Endothelial cell of umbilical vein (primary cell): ENCODE measurements around the gene ADAMTS14. TPM values are rescaled to one million over a fixed set of nuclear protein-coding genes. Genes with fewer than 3 reads are reported as not detected.
"Not testable (repeated sequence)": the region's sequence is repeated elsewhere in the genome, so short reads cannot be mapped to it uniquely, and the experiment has no call there.

Experiments used
- BruUV-seq: library from RNA; stranded (reverse); fragments of 400-500 nt; replicated peaks from 2 replicates; lab custom pipeline; 2021; lab: Mats Ljungman, UMichigan
- CTCF ChIA-PET: fragments of 300-600, 350-600 bp; sonication (Branson Sonifier 250); formaldehyde crosslinking; loops from one replicate; lab custom pipeline; 2021; ENCODE audit warnings: antibody characterized with exemption, inconsistent platforms; lab: Charles Lee
- POLR2A ChIA-PET: fragments of 300-600, 350-600 bp; sonication (Branson Sonifier 250); formaldehyde crosslinking; loops from one replicate; lab custom pipeline; 2021; ENCODE audit warnings: antibody characterized with exemption, inconsistent platforms; lab: Charles Lee
- DNase-seq: peaks from one replicate; pipeline ENCODE4 v3.0.0-alpha.2; 2011; ENCODE audit warnings: low read depth, low spot score
- FAIRE-seq: peaks from 2 replicates; lab custom pipeline; 2011; peaks lifted over from hg19 to GRCh38; lab: Jason Lieb, UNC
- H2AFZ ChIP-seq: 2 replicates; pipeline ENCODE4 v1.6.0; 2012; ENCODE audit warnings: low read depth, low read length, control low read depth, inconsistent platforms
- H3K27ac ChIP-seq: 2 replicates; pipeline ENCODE4 v1.5.1; 2011; ENCODE audit warnings: low read depth, mild to moderate bottlenecking, control low read depth, low read length, moderate library complexity; ENCODE audit not compliant: insufficient read depth
- H3K27me3 ChIP-seq, 2 experiments: 2 replicates each; pipeline versions ENCODE4 v1.6.0 to v1.6.1; 2011; ENCODE audit warnings: low read length in 2 of 2, mixed read lengths in 1 of 2; ENCODE audit not compliant: control insufficient read depth in 2 of 2, insufficient read depth in 2 of 2
- H3K36me3 ChIP-seq, 2 experiments: 2 replicates in 1 of 2; 3 replicates in 1 of 2; pipeline ENCODE4 v1.5.1; 2011; ENCODE audit warnings: low read length in 2 of 2, mild to moderate bottlenecking in 1 of 2, moderate library complexity in 1 of 2; ENCODE audit not compliant: control insufficient read depth in 2 of 2, insufficient read depth in 2 of 2; ENCODE audit errors: extremely low read depth in 1 of 2
- H3K4me1 ChIP-seq: 3 replicates; pipeline ENCODE4 v1.5.1; 2011; ENCODE audit warnings: mild to moderate bottlenecking, low read length; ENCODE audit not compliant: control insufficient read depth, insufficient read depth; ENCODE audit errors: extremely low read depth
- H3K4me2 ChIP-seq: 2 replicates; pipeline ENCODE4 v1.6.1; 2011; ENCODE audit warnings: low read length, control low read depth, mixed read lengths; ENCODE audit not compliant: insufficient read depth
- H3K4me3 ChIP-seq, 3 experiments: fragments of 200-600 bp in 1 of 3; sonication (generic), shearing (Covaris generic) in 1 of 3; replicated peaks in 1 of 3; 2 replicates each; pipeline ENCODE4 v1.5.1; 2011 to 2016; ENCODE audit warnings: control low read depth in 3 of 3, low read length in 3 of 3, mild to moderate bottlenecking in 2 of 3, inconsistent platforms in 1 of 3, low read depth in 1 of 3, moderate library complexity in 1 of 3; ENCODE audit not compliant: insufficient read depth in 1 of 3
- H3K79me2 ChIP-seq: 2 replicates; pipeline ENCODE4 v1.6.0; 2012; ENCODE audit warnings: low read length, inconsistent platforms; ENCODE audit not compliant: control insufficient read depth, insufficient read depth
- H3K9ac ChIP-seq: replicated peaks from 2 replicates; pipeline ENCODE3; 2011; ENCODE audit warnings: low read length, control low read depth; ENCODE audit not compliant: insufficient read depth; ENCODE audit errors: extremely low read depth
- H3K9me1 ChIP-seq: replicated peaks from 3 replicates; pipeline ENCODE4 v1.6.0; 2011; ENCODE audit warnings: mild to moderate bottlenecking, low read length; ENCODE audit not compliant: control insufficient read depth, insufficient read depth; ENCODE audit errors: extremely low read depth
- H3K9me3 ChIP-seq: replicated peaks from 2 replicates; pipeline ENCODE4 v1.5.1; 2012; ENCODE audit warnings: low read length, inconsistent platforms; ENCODE audit not compliant: control insufficient read depth, insufficient read depth
- H4K20me1 ChIP-seq: replicated peaks from 2 replicates; pipeline ENCODE3; 2011; ENCODE audit warnings: mild to moderate bottlenecking, low read length; ENCODE audit not compliant: control insufficient read depth, insufficient read depth; ENCODE audit errors: extremely low read depth
- EZH2 ChIP-seq: IDR thresholded peaks from 2 replicates; pipeline ENCODE4 v1.6.1; 2012; ENCODE audit warnings: borderline replicate concordance, low read depth, mild to moderate bottlenecking, moderate library complexity, low read length, inconsistent platforms; ENCODE audit not compliant: severe bottlenecking
- FOS ChIP-seq: IDR thresholded peaks from 2 replicates; pipeline ENCODE4 v1.6.1; 2011; ENCODE audit warnings: mild to moderate bottlenecking, low read length, moderate library complexity, borderline replicate concordance; ENCODE audit not compliant: insufficient read depth
- GATA2 ChIP-seq: IDR thresholded peaks from 2 replicates; pipeline ENCODE4 v1.7.0; 2011; ENCODE audit warnings: low read depth, mild to moderate bottlenecking, moderate library complexity, mixed read lengths, low read length; ENCODE audit not compliant: insufficient read length, insufficient read depth
- JUN ChIP-seq: IDR thresholded peaks from 2 replicates; pipeline ENCODE4 v1.6.1; 2011; ENCODE audit warnings: borderline replicate concordance, low read depth; ENCODE audit not compliant: insufficient read length, insufficient read depth
- MAX ChIP-seq: IDR thresholded peaks from 2 replicates; pipeline ENCODE4 v1.6.1; 2011; ENCODE audit not compliant: insufficient read depth, insufficient read length
- MYC ChIP-seq: IDR thresholded peaks from one replicate; pipeline ENCODE4 v1.6.1; 2011; ENCODE audit warnings: mild to moderate bottlenecking, low read depth, low read length
- POLR2A ChIP-seq: IDR thresholded peaks from 2 replicates; pipeline ENCODE4 v1.6.1; 2012; ENCODE audit warnings: low read depth, mild to moderate bottlenecking, control low read depth, low read length
- POLR2AphosphoS5 ChIP-seq: IDR thresholded peaks from 2 replicates; pipeline ENCODE4 v1.6.1; 2012; ENCODE audit warnings: low read depth, mild to moderate bottlenecking, control low read depth, low read length, moderate library complexity; ENCODE audit not compliant: insufficient read depth
- dilution Hi-C: fragments of 300-500 bp; cut with MboI; formaldehyde crosslinking; loops from one replicate; pipeline ENCODE4 v1.15.0; 2019; ENCODE audit warnings: low sequenced_read_pairs; ENCODE audit not compliant: extremely low pct_ligation_motif_present
- intact Hi-C: fragments of 100-400 bp; cut with micrococcal nuclease; formaldehyde crosslinking; loops from one replicate; pipeline ENCODE4 v1.10.0; 2022
- polyA plus RNA-seq, 4 experiments: library from polyadenylated mRNA; depleted of rRNA in 3 of 4; stranded (reverse) in 3 of 4; unstranded in 1 of 4; fragments of >200 nt; gene quantifications; 2 replicates each; pipeline versions ENCODE4 v1.2.1 to v1.2.3, GENCODE V29; 2011 to 2012; ENCODE audit warnings: missing spikeins in 1 of 4
- total RNA-seq: library from RNA; stranded (reverse); gene quantifications from 2 replicates; pipeline ENCODE4 v1.2.3, GENCODE V29; 2021
- TF ChIP-seq, protein P1 (sequence below), 2 donors: IDR thresholded peaks; 1 replicate in 1 of 2; 2 replicates in 1 of 2; pipeline ENCODE4 v1.5.1; 2011; ENCODE audit warnings: low read length in 2 of 2, mild to moderate bottlenecking in 2 of 2, moderate library complexity in 2 of 2, control low read depth in 1 of 2, inconsistent platforms in 1 of 2, low read depth in 1 of 2; ENCODE audit not compliant: insufficient read depth in 1 of 2; ENCODE audit errors: extremely low read depth in 1 of 2

The ADAMTS14 gene
- total and polyA plus RNA-seq, 2 donors (not counting 3 experiments of a cell fraction or from before 2014, with no cell fraction given), result not detected

DNA sequence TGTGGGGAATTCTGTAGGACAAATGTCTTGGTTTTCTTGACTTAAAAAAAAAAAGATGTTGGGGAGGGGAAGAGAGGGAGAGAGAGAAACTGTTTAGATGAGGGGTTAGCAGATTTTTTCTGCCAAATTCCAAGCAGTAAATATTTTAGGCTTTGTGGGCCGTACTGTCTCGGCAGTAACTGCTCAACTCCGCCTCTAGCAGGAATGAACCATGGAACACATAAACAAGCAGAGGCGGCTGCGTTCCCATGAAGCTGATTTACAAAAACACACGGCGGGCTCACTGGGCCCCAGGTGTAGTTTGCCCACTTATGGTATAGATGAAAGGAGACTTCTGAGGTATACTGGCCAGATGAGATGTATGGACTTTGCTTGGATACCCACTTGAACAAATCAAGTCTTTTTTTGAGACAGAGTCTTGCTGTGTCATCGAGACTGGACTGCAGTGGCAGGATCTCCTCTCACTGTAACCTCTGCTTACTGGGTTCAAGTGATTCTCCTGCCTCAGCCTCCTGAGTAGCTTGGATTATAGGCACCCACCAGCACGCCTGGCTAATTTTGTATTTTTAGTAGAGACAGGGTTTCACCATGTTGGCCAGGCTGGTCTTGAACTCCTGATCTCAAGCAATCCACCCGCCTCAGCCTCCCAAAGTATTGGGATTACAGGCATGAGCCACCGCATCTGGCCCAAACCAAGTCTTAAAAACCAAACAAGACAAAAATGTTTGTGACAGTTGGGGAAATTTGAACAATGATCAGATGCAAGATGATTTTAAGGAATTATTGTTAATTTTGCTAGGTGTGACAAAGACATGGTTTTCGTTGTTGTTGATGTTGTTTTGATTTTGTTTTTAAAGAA is 9.7 kb upstream of the ADAMTS14 start:
- FAIRE-seq, result no peak
- no peak overlapping the region for H3K4me2 ChIP-seq
- H3K79me2 ChIP-seq, result no peaks in the 10 kb centered on the region
- no peak overlapping the region for H3K9ac ChIP-seq
- H3K9me3 ChIP-seq, result no peaks in the 10 kb centered on the region
- no peaks in the 10 kb centered on the region for H3K4me1 ChIP-seq
- ChIA-PET POLR2A (no interaction called here), CTCF (no interaction called here)
- intact Hi-C loops (no loop called here), dilution Hi-C loops (no loop called here)
- H3K27ac ChIP-seq, result no peak overlapping the region
- H4K20me1 ChIP-seq, result no peaks in the 10 kb centered on the region
- H3K36me3 ChIP-seq, result no peaks in the 10 kb centered on the region
- H3K27me3 ChIP-seq, result peaks cover 7% of the 10 kb centered on the region in 2 experiments
- TF ChIP-seq FOS (no peak), MYC (no peak), GATA2 (no peak), JUN (no peak), POLR2A (no peak), EZH2 (no peak), MAX (no peak), POLR2AphosphoS5 (no peak)
- TF ChIP-seq, protein P1, sequence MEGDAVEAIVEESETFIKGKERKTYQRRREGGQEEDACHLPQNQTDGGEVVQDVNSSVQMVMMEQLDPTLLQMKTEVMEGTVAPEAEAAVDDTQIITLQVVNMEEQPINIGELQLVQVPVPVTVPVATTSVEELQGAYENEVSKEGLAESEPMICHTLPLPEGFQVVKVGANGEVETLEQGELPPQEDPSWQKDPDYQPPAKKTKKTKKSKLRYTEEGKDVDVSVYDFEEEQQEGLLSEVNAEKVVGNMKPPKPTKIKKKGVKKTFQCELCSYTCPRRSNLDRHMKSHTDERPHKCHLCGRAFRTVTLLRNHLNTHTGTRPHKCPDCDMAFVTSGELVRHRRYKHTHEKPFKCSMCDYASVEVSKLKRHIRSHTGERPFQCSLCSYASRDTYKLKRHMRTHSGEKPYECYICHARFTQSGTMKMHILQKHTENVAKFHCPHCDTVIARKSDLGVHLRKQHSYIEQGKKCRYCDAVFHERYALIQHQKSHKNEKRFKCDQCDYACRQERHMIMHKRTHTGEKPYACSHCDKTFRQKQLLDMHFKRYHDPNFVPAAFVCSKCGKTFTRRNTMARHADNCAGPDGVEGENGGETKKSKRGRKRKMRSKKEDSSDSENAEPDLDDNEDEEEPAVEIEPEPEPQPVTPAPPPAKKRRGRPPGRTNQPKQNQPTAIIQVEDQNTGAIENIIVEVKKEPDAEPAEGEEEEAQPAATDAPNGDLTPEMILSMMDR (IDR thresholded peaks at IDR 0.05; ENCODE audit: extremely low read depth in 1 of 2, insufficient read depth in 1 of 2, low read depth in 1 of 2, low read length in 2 of 2), result no peak
- H3K9me1 ChIP-seq, result no peaks in the 10 kb centered on the region
- no peak for DNase-seq
- no peak overlapping the region for H2AFZ ChIP-seq
- no TSS peak for BruUV-seq
- H3K4me3 ChIP-seq, result no peak overlapping the region

- H2AFZ ChIP-seq, H3K9ac ChIP-seq, intact Hi-C loops, H3K4me2 ChIP-seq, H3K79me2 ChIP-seq, DNase-seq, H3K9me3 ChIP-seq, H3K9me1 ChIP-seq, H3K27ac ChIP-seq, FAIRE-seq, H3K36me3 ChIP-seq, H3K27me3 ChIP-seq, H4K20me1 ChIP-seq, H3K4me1 ChIP-seq, BruUV-seq, dilution Hi-C loops, H3K4me3 ChIP-seq: not testable (repeated sequence)
- POLR2A ChIA-PET, result interaction anchor here (0.6 kb wide), 1 partner anchor 161 kb away, joined by 4 read pairs; no protein-coding TSS in a partner anchor
- CTCF ChIA-PET, result interaction anchor here (0.6 kb wide), 2 partner anchors 140 to 515 kb away, joined by 3 to 4 read pairs; no protein-coding TSS in a partner anchor
These were observed 8.6 kb upstream of the ADAMTS14 start for GRCh38 chr10:70663458-70664409.
